Gastroesophageal sphincter (tissue), 3 donors: ENCODE results near the gene PSME1.

Experiments used
- POLR2AphosphoS5 ChIP-seq: sonication (generic); formaldehyde crosslinking; IDR thresholded peaks from one replicate; pipeline ENCODE4 v1.6.1; 2017; ENCODE audit warnings: antibody characterized with exemption
- TF ChIP-seq, protein P1 (sequence below), 4 experiments: fragments of 200-600 bp in 2 of 4; fragments of 450-650 bp in 2 of 4; sonication (generic) in 1 of 4; IDR thresholded peaks; one replicate each; pipeline ENCODE4 v1.5.1; 2017 to 2019; ENCODE audit warnings: antibody characterized with exemption in 4 of 4, mild to moderate bottlenecking in 2 of 4, moderate library complexity in 2 of 4

DNA sequence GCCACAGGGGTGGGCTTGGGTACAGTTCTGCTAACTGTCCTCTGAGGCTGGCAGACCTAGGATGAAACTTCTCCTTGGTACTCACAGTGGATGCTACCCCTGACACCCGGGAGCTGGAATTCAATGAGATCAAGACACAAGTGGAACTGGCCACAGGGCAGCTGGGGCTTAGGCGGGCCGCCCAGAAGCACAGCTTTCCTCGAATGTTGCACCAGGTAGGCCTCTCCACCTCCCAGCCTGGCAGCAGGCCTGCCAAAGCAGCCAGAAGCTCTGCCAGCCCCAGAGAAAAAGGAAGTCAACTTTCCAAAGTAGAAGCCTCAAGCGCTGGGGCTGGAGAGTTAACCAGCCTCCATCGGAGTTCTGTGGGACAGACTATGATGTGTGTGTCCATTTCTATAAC, 18.8 kb upstream of the PSME1 start:
- TF ChIP-seq POLR2AphosphoS5 = no peak
- TF ChIP-seq, protein P1, sequence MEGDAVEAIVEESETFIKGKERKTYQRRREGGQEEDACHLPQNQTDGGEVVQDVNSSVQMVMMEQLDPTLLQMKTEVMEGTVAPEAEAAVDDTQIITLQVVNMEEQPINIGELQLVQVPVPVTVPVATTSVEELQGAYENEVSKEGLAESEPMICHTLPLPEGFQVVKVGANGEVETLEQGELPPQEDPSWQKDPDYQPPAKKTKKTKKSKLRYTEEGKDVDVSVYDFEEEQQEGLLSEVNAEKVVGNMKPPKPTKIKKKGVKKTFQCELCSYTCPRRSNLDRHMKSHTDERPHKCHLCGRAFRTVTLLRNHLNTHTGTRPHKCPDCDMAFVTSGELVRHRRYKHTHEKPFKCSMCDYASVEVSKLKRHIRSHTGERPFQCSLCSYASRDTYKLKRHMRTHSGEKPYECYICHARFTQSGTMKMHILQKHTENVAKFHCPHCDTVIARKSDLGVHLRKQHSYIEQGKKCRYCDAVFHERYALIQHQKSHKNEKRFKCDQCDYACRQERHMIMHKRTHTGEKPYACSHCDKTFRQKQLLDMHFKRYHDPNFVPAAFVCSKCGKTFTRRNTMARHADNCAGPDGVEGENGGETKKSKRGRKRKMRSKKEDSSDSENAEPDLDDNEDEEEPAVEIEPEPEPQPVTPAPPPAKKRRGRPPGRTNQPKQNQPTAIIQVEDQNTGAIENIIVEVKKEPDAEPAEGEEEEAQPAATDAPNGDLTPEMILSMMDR (IDR thresholded peaks at IDR 0.05) = no peak
